Mesenchymal stem cell (in vitro differentiated cells and primary cell): Measurements from ENCODE around the gene GOLGA2.

Experiments used
- DNase-seq: peaks from one replicate; pipeline ENCODE4 v3.0.0-alpha.2; 2013
- H2AFZ ChIP-seq: one replicate; pipeline ENCODE4 v1.6.1; 2013; ENCODE audit warnings: low read depth, mild to moderate bottlenecking, control low read depth, inconsistent platforms, low read length, moderate library complexity
- H2AK5ac ChIP-seq: 2 replicates; pipeline ENCODE4 v1.6.1; 2013; ENCODE audit warnings: low read length, moderate library complexity, mild to moderate bottlenecking, inconsistent platforms; ENCODE audit not compliant: severe bottlenecking
- H2BK120ac ChIP-seq: one replicate; pipeline ENCODE4 v1.6.1; 2013; ENCODE audit warnings: low read depth, mild to moderate bottlenecking, inconsistent platforms, low read length, moderate library complexity
- H2BK12ac ChIP-seq, 2 experiments: one replicate each; pipeline ENCODE4 v1.6.1; 2013; ENCODE audit warnings: inconsistent platforms in 2 of 2, low read length in 2 of 2, mild to moderate bottlenecking in 2 of 2, moderate library complexity in 2 of 2, control low read depth in 1 of 2
- H2BK15ac ChIP-seq: one replicate; pipeline ENCODE4 v1.6.1; 2013; ENCODE audit warnings: mild to moderate bottlenecking, low read depth, inconsistent platforms; ENCODE audit not compliant: poor library complexity, severe bottlenecking
- H2BK5ac ChIP-seq: 2 replicates; pipeline ENCODE4 v1.6.1; 2013; ENCODE audit warnings: low read depth, mild to moderate bottlenecking, low read length, control low read depth, inconsistent platforms; ENCODE audit not compliant: poor library complexity, severe bottlenecking
- H3K14ac ChIP-seq, 2 experiments: one replicate each; pipeline ENCODE4 v1.6.1; 2013; ENCODE audit warnings: inconsistent platforms in 2 of 2, low read length in 2 of 2, control low read depth in 1 of 2, mild to moderate bottlenecking in 1 of 2, moderate library complexity in 1 of 2
- H3K18ac ChIP-seq, 2 experiments: one replicate each; pipeline ENCODE4 v1.6.1; 2013; ENCODE audit warnings: inconsistent platforms in 2 of 2, low read length in 2 of 2, control low read depth in 1 of 2, low read depth in 1 of 2, mild to moderate bottlenecking in 1 of 2
- H3K23ac ChIP-seq, 2 experiments: one replicate each; pipeline ENCODE4 v1.6.1; 2013; ENCODE audit warnings: inconsistent platforms in 2 of 2, low read length in 2 of 2, mild to moderate bottlenecking in 2 of 2, moderate library complexity in 2 of 2, control low read depth in 1 of 2
- H3K27ac ChIP-seq: 2 replicates; pipeline ENCODE4 v1.5.1; 2013; ENCODE audit warnings: mild to moderate bottlenecking, moderate library complexity, low read length, control low read depth, inconsistent platforms; ENCODE audit not compliant: poor library complexity, severe bottlenecking
- H3K27me3 ChIP-seq, 2 experiments: 2 replicates each; pipeline versions ENCODE4 v1.6.1 to v1.7.0; 2013; ENCODE audit warnings: low read length in 2 of 2, mild to moderate bottlenecking in 2 of 2, moderate library complexity in 2 of 2, control low read depth in 1 of 2, inconsistent platforms in 1 of 2; ENCODE audit not compliant: control insufficient read depth in 1 of 2, insufficient read depth in 1 of 2
- H3K36me3 ChIP-seq, 2 experiments: 2 replicates each; pipeline versions ENCODE4 v1.6.1 to v1.7.0; 2013; ENCODE audit warnings: low read length in 2 of 2, control low read depth in 1 of 2, inconsistent platforms in 1 of 2, low read depth in 1 of 2, mild to moderate bottlenecking in 1 of 2; ENCODE audit not compliant: insufficient read depth in 2 of 2, control insufficient read depth in 1 of 2
- H3K4ac ChIP-seq, 2 experiments: one replicate each; pipeline ENCODE4 v1.6.1; 2013; ENCODE audit warnings: inconsistent platforms in 2 of 2, low read length in 2 of 2, mild to moderate bottlenecking in 2 of 2, moderate library complexity in 2 of 2, control low read depth in 1 of 2, low read depth in 1 of 2
- H3K4me1 ChIP-seq: 2 replicates; pipeline ENCODE4 v1.6.1; 2013; ENCODE audit warnings: low read depth, low read length, control low read depth; ENCODE audit not compliant: control insufficient read depth, insufficient read depth
- H3K4me2 ChIP-seq: 2 replicates; pipeline ENCODE4 v1.6.1; 2013; ENCODE audit warnings: low read length, mild to moderate bottlenecking, inconsistent platforms; ENCODE audit not compliant: poor library complexity, severe bottlenecking
- H3K4me3 ChIP-seq, 2 experiments: 2 replicates each; pipeline versions ENCODE4 v1.5.1 to v1.7.0; 2013; ENCODE audit warnings: low read length in 2 of 2, mild to moderate bottlenecking in 2 of 2, control low read depth in 1 of 2, low read depth in 1 of 2; ENCODE audit not compliant: insufficient read depth in 1 of 2
- H3K79me1 ChIP-seq: replicated peaks from 2 replicates; pipeline ENCODE4 v1.6.1; 2013; ENCODE audit warnings: mild to moderate bottlenecking, control low read depth, low read length, inconsistent platforms; ENCODE audit not compliant: poor library complexity, severe bottlenecking
- H3K9ac ChIP-seq: 2 replicates; pipeline ENCODE4 v1.7.0; 2013; ENCODE audit warnings: mild to moderate bottlenecking, low read length, moderate library complexity
- H3K9me3 ChIP-seq: 2 replicates; pipeline ENCODE4 v1.7.0; 2013; ENCODE audit warnings: mild to moderate bottlenecking, low read length; ENCODE audit not compliant: control insufficient read depth
- H4K8ac ChIP-seq: one replicate; pipeline ENCODE4 v1.6.1; 2013; ENCODE audit warnings: inconsistent platforms, mild to moderate bottlenecking, low read length, moderate library complexity
- H4K91ac ChIP-seq: one replicate; pipeline ENCODE4 v1.6.1; 2013; ENCODE audit warnings: mild to moderate bottlenecking, low read length, inconsistent platforms
- WGBS: methylation state at CpG from one replicate; pipeline ENCODE4 v1.1.7; 2013; ENCODE audit warnings: mixed read lengths; 5-methylcytosine and 5-hydroxymethylcytosine counted together

Gene GOLGA2

DNA sequence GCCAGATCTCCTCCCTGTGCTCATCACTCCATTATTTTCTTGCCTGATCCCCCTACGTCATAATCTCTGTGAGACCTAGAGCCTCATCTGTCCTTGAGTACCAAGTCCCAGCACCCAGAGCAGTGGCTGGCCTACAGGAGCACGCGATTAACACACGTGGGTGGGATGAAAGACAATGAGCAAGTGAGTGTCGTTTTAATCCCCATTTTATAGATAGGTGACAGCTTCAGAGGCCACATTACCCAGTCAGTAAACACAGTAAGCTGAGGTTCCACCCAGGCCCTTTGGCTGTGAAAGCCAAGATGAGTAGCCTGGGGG, 29.1 kb upstream of the GOLGA2 start:
- Histone ChIP-seq H3K14ac (no peak overlapping the region), H2AK5ac (no peak overlapping the region), H3K18ac (no peak overlapping the region), H4K8ac (no peak overlapping the region), H3K27me3 (no peaks in the 10 kb centered on the region), H3K9ac (peak overlapping the region; percentile 57), H2BK15ac (no peak overlapping the region), H3K79me1 (no peaks in the 10 kb centered on the region), H2BK120ac (no peak overlapping the region), H3K23ac (no peak overlapping the region), H3K27ac (no peak overlapping the region), H4K91ac (no peak overlapping the region), H3K4ac (no peak overlapping the region), H3K4me3 (no peak overlapping the region), H3K36me3 (peaks cover 14 to 16% of the 10 kb centered on the region in 2 experiments), H3K4me1 (peaks cover 6% of the 10 kb centered on the region), H3K4me2 (no peak overlapping the region), H3K9me3 (no peaks in the 10 kb centered on the region), H2BK12ac (no peak overlapping the region), H2BK5ac (no peak overlapping the region), H2AFZ (no peak overlapping the region)
- no peak for DNase-seq
- 81% methylated on average over 5 of the region's 5 CpGs for WGBS

GRCh38 chr9:128304136-128304970, 28.5 kb upstream of the GOLGA2 start:
- Histone ChIP-seq H2AFZ (no peak overlapping the region), H3K79me1 (no peaks in the 10 kb centered on the region), H3K14ac (no peak overlapping the region), H3K4me3 (no peak overlapping the region), H3K9ac (peak overlapping the region; percentile 57), H3K4me1 (peaks cover 6% of the 10 kb centered on the region), H2BK5ac (no peak overlapping the region), H3K27ac (no peak overlapping the region), H2BK12ac (no peak overlapping the region), H2AK5ac (peak overlapping the region; percentile 77), H3K27me3 (no peaks in the 10 kb centered on the region), H2BK120ac (no peak overlapping the region), H3K4me2 (no peak overlapping the region), H4K8ac (no peak overlapping the region), H2BK15ac (no peak overlapping the region), H3K4ac (peak overlapping the region in 1 of 2 experiments; percentile 8), H3K9me3 (no peaks in the 10 kb centered on the region), H3K23ac (no peak overlapping the region), H3K36me3 (peaks cover 8 to 10% of the 10 kb centered on the region in 2 experiments), H3K18ac (no peak overlapping the region), H4K91ac (peak overlapping the region; percentile 37)
- 96% methylated on average over 6 of the region's 9 CpGs for WGBS
- DNase-seq = no peak

DNA sequence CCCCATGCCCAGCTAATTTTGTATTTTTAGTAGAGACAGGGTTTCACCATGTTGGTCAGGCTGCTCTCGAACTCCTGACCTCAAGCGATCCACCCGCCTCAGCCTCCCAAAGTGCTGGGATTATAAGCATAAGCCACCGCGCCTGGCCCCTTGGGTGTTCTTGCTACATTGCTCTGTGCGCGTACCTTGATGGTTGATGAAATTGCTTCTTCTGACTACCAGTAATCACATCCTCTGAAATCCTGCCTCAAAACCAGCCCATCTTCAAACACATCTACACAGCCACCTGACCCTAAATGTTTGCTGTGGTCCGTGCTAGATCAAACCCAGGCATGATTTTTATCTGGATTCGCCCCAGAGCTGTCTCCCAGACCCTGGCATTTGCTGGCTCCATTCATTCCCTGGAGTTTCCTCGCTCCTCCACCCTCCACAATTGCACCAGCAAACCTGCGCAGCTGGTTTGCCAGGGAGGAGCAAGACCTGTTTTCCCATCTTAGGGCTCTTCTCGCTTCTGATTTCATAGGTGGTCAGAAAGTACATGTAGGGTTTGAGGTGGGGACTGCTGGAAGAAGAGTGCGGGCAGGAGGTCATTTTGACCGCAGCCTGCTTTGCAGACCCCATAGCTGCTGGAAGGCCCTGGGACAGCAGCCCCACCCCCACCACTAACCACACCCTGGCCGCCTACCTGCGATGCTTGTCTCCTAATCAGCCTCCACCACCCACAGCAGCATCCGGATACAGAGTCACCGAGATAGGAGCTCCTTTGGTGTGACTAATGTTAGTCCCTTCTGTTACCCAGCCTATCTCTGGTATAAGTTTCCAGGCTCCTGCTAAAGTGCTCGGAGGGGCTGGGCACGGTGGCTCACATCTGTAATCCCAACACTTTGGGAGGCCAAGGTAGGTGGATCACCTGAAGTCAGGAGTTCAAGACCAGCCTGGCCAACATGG, 23.0 kb upstream of the GOLGA2 start:
- Histone ChIP-seq H3K23ac (no peak overlapping the region), H3K27me3 (no peaks in the 10 kb centered on the region), H2AFZ (no peak overlapping the region), H3K36me3 (peaks cover 0 to 3% of the 10 kb centered on the region in 2 experiments), H3K79me1 (no peaks in the 10 kb centered on the region), H3K4me1 (peaks cover 5% of the 10 kb centered on the region), H4K8ac (no peak overlapping the region), H3K4me3 (no peak overlapping the region), H2BK12ac (no peak overlapping the region), H3K9me3 (no peaks in the 10 kb centered on the region), H3K14ac (no peak overlapping the region), H2BK120ac (no peak overlapping the region), H2BK5ac (no peak overlapping the region), H2BK15ac (no peak overlapping the region), H3K9ac (no peak overlapping the region), H2AK5ac (no peak overlapping the region), H3K18ac (no peak overlapping the region), H4K91ac (no peak overlapping the region), H3K27ac (no peak overlapping the region), H3K4me2 (no peak overlapping the region), H3K4ac (no peak overlapping the region)
- no peak for DNase-seq
- WGBS = 94% methylated on average over 19 of the region's 20 CpGs

DNA sequence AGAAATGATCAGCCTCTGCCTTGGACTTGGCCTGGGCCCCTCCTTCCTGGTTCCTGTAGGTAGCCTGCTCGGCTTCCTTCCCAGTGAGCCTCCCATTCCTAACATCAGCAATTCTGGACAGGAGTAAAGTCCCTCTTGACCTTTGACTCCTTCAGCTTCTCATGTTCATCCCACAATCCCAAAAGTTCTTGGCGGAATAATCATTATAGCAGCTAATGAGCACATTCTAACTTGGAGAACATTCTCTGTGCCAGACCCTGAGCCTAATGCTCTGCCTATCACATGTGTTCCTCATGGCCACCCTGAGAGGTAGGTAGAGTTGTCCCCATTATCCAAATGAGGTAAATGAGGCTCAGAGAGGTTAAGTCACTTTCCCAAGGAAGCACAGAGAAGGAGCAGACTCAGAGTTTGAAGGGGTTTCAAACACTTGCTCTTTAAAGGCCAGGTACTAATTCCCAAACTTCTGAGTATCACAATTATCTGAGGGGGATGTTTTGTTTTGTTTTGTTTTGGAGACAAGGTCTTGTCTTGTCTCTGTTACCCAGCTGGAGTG, 21.5 kb upstream of the GOLGA2 start:
- Histone ChIP-seq H2AK5ac (no peak overlapping the region), H3K4me2 (no peak overlapping the region), H3K4ac (no peak overlapping the region), H2AFZ (no peak overlapping the region), H3K9ac (no peak overlapping the region), H2BK12ac (no peak overlapping the region), H3K36me3 (peaks cover 3 to 6% of the 10 kb centered on the region in 2 experiments), H3K9me3 (no peaks in the 10 kb centered on the region), H4K91ac (no peak overlapping the region), H3K27me3 (no peaks in the 10 kb centered on the region), H2BK120ac (no peak overlapping the region), H2BK5ac (no peak overlapping the region), H3K23ac (no peak overlapping the region), H3K27ac (no peak overlapping the region), H4K8ac (no peak overlapping the region), H3K4me3 (no peak overlapping the region), H3K79me1 (no peaks in the 10 kb centered on the region), H3K18ac (no peak overlapping the region), H3K14ac (no peak overlapping the region), H3K4me1 (peaks cover 5% of the 10 kb centered on the region), H2BK15ac (no peak overlapping the region)
- no peak for DNase-seq
- WGBS = 79% methylated on average over 2 of the region's 2 CpGs
